ENCODE measurements around the gene LCMT1.

DNA sequence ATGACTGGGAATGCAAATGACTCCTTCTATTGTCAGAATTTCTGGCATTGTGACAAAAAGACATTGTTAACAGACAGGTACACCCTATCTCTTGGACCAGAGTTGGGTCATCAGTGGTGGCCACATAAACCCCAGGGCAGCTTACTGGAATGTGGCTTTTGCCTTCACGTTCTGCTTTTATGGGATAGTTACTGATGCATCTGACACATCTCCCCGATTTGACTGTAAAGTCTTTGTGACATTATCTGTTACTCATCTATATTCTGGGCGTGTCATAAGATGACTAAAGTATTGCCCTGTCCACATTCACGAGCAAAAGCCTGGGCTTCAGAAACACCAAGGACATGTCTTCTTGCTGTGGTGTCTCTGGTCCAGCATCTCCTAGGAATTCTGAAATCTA, 86.5 kb downstream of the LCMT1 start:
- TF ChIP-seq, protein P1, sequence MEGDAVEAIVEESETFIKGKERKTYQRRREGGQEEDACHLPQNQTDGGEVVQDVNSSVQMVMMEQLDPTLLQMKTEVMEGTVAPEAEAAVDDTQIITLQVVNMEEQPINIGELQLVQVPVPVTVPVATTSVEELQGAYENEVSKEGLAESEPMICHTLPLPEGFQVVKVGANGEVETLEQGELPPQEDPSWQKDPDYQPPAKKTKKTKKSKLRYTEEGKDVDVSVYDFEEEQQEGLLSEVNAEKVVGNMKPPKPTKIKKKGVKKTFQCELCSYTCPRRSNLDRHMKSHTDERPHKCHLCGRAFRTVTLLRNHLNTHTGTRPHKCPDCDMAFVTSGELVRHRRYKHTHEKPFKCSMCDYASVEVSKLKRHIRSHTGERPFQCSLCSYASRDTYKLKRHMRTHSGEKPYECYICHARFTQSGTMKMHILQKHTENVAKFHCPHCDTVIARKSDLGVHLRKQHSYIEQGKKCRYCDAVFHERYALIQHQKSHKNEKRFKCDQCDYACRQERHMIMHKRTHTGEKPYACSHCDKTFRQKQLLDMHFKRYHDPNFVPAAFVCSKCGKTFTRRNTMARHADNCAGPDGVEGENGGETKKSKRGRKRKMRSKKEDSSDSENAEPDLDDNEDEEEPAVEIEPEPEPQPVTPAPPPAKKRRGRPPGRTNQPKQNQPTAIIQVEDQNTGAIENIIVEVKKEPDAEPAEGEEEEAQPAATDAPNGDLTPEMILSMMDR (IDR thresholded peaks at IDR 0.05), result no peak
- TF ChIP-seq POLR2A (IDR thresholded peaks at IDR 0.05), result no peak

All from thyroid gland (tissue), 4 donors.